Tibial nerve (tissue), 4 donors: Measurements from ENCODE around the gene FEZF2.

Experiments used
- EP300 ChIP-seq, 2 donors: sonication (generic); formaldehyde crosslinking; IDR thresholded peaks; one replicate each; pipeline ENCODE4 v1.6.1; 2017; ENCODE audit warnings: antibody characterized with exemption in 2 of 2, mild to moderate bottlenecking in 1 of 2
- POLR2A ChIP-seq, 2 donors: fragments of 450-650 bp; IDR thresholded peaks; one replicate each; pipeline ENCODE4 v1.6.1; 2017; ENCODE audit warnings: antibody characterized with exemption in 2 of 2, mild to moderate bottlenecking in 2 of 2, moderate library complexity in 2 of 2
- TF ChIP-seq, protein P1 (sequence below), 5 experiments: fragments of 200-600 bp in 3 of 5; fragments of 450-650 bp in 2 of 5; sonication (generic) in 3 of 5; IDR thresholded peaks; one replicate each; pipeline ENCODE4 v1.5.1; 2016 to 2019; ENCODE audit warnings: antibody characterized with exemption in 5 of 5, mild to moderate bottlenecking in 3 of 5, moderate library complexity in 2 of 5

DNA sequence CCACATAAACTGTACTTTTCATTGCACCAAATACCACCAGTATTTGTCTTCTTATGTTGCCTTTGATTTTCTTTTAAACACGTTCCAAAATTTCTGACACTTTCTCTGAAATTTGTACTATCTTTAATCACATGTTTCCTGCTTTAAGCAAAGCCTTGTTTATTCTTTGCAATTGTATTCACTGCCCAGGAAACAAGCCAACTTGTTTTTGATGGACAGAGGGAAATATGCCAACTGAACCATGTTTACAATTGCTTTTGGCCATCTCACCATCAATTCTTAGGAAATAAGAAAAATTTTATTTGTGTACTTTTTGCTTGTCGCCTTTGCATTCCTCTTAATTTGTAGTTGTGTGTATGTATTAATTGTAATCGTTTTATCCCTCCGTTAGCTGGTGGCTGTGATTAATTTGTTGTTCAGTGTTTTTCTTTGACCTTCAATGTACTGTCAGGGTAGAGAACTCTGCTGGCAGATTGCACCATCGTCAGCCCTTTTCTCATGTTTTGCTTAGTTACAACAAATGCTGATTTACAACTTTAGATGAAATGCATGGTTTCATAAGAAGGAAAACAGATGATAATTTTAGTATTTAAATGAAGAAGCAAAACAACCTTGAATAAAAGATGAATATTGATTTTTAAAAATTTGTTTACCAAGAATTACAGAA lies 19.4 kb upstream of the FEZF2 start:
- TF ChIP-seq, protein P1, sequence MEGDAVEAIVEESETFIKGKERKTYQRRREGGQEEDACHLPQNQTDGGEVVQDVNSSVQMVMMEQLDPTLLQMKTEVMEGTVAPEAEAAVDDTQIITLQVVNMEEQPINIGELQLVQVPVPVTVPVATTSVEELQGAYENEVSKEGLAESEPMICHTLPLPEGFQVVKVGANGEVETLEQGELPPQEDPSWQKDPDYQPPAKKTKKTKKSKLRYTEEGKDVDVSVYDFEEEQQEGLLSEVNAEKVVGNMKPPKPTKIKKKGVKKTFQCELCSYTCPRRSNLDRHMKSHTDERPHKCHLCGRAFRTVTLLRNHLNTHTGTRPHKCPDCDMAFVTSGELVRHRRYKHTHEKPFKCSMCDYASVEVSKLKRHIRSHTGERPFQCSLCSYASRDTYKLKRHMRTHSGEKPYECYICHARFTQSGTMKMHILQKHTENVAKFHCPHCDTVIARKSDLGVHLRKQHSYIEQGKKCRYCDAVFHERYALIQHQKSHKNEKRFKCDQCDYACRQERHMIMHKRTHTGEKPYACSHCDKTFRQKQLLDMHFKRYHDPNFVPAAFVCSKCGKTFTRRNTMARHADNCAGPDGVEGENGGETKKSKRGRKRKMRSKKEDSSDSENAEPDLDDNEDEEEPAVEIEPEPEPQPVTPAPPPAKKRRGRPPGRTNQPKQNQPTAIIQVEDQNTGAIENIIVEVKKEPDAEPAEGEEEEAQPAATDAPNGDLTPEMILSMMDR (IDR thresholded peaks at IDR 0.05), result no peak
- no peak for TF ChIP-seq EP300 (IDR thresholded peaks at IDR 0.05)
- TF ChIP-seq POLR2A (IDR thresholded peaks at IDR 0.05), result no peak
